ENCODE results near the gene MDGA2. TPM values are rescaled to one million over a fixed set of nuclear protein-coding genes. Genes with fewer than 3 reads are reported as not detected.

MDGA2 gene
- total and polyA plus RNA-seq, 2 donors (not counting 1 experiment from before 2014, with no cell fraction given): not detected

- H3K9me3 ChIP-seq (ENCODE audit: control insufficient read depth, insufficient read depth, low read depth, low read length): no peaks in the 10 kb centered on the region
- H3K79me2 ChIP-seq (ENCODE audit: control insufficient read depth, insufficient read depth, low read length): no peaks in the 10 kb centered on the region
- H3K36me3 ChIP-seq (ENCODE audit: control insufficient read depth, insufficient read depth, low read length): no peaks in the 10 kb centered on the region
- H2AFZ ChIP-seq (ENCODE audit: low read length): no peak overlapping the region
- H3K9ac ChIP-seq (ENCODE audit: insufficient read depth, low read length): no peak overlapping the region
- H4K20me1 ChIP-seq (ENCODE audit: control insufficient read depth, extremely low read depth, insufficient read depth, low read length): no peaks in the 10 kb centered on the region
- DNase-seq (ENCODE audit: low read depth in 2 of 2): no peak
- H3K4me2 ChIP-seq (ENCODE audit: extremely low read depth, insufficient read depth, low read length): no peak overlapping the region
- no peaks in the 10 kb centered on the region for H3K27me3 ChIP-seq (ENCODE audit: control insufficient read depth, insufficient read depth, low read length)
- no peak overlapping the region for H3K27ac ChIP-seq (ENCODE audit: insufficient read depth, low read length)
- H3K4me3 ChIP-seq (replicated peaks in 1 of 4; ENCODE audit: control extremely low read depth in 1 of 4, insufficient read depth in 1 of 4, low read depth in 3 of 4, low read length in 4 of 4): no peak overlapping the region
- TF ChIP-seq EZH2 (IDR thresholded peaks at IDR 0.05; ENCODE audit: low read length, missing control alignments) (no peak), CTCF (conservative IDR thresholded peaks at IDR 0.05 in 1 of 2, IDR thresholded peaks at IDR 0.05 in 1 of 2; ENCODE audit: low read depth in 1 of 2, low read length in 2 of 2) (no peak)
- no peaks in the 10 kb centered on the region for H3K4me1 ChIP-seq (ENCODE audit: control insufficient read depth, extremely low read depth, insufficient read depth, low read length)
Measured at GRCh38 chr14:47585447-47585846, 90.0 kb downstream of the MDGA2 start.

- Histone ChIP-seq H3K79me2 (ENCODE audit: control insufficient read depth, insufficient read depth, low read length) (no peaks in the 10 kb centered on the region), H2AFZ (ENCODE audit: low read length) (no peak overlapping the region), H3K9ac (ENCODE audit: insufficient read depth, low read length) (no peak overlapping the region), H4K20me1 (ENCODE audit: control insufficient read depth, extremely low read depth, insufficient read depth, low read length) (no peaks in the 10 kb centered on the region), H3K27me3 (ENCODE audit: control insufficient read depth, insufficient read depth, low read length) (no peaks in the 10 kb centered on the region), H3K4me2 (ENCODE audit: extremely low read depth, insufficient read depth, low read length) (no peak overlapping the region), H3K4me3 (replicated peaks in 1 of 4; ENCODE audit: control extremely low read depth in 1 of 4, insufficient read depth in 1 of 4, low read depth in 3 of 4, low read length in 4 of 4) (no peak overlapping the region), H3K36me3 (ENCODE audit: control insufficient read depth, insufficient read depth, low read length) (no peaks in the 10 kb centered on the region), H3K27ac (ENCODE audit: insufficient read depth, low read length) (no peak overlapping the region), H3K9me3 (ENCODE audit: control insufficient read depth, insufficient read depth, low read depth, low read length) (no peaks in the 10 kb centered on the region), H3K4me1 (ENCODE audit: control insufficient read depth, extremely low read depth, insufficient read depth, low read length) (no peaks in the 10 kb centered on the region)
- TF ChIP-seq CTCF (conservative IDR thresholded peaks at IDR 0.05 in 1 of 2, IDR thresholded peaks at IDR 0.05 in 1 of 2; ENCODE audit: low read depth in 1 of 2, low read length in 2 of 2) (no peak), EZH2 (IDR thresholded peaks at IDR 0.05; ENCODE audit: low read length, missing control alignments) (no peak)
- DNase-seq (ENCODE audit: low read depth in 2 of 2): no peak
Measured at GRCh38 chr14:47567273-47567672, 108.1 kb downstream of the MDGA2 start.

GRCh38 chr14:47557894-47558293 is 117.5 kb downstream of the MDGA2 start:
- DNase-seq (ENCODE audit: low read depth in 2 of 2): no peak
- H3K4me2 ChIP-seq (ENCODE audit: extremely low read depth, insufficient read depth, low read length): no peak overlapping the region
- H2AFZ ChIP-seq (ENCODE audit: low read length): no peak overlapping the region
- H3K4me3 ChIP-seq (replicated peaks in 1 of 4; ENCODE audit: control extremely low read depth in 1 of 4, insufficient read depth in 1 of 4, low read depth in 3 of 4, low read length in 4 of 4): no peak overlapping the region
- H3K79me2 ChIP-seq (ENCODE audit: control insufficient read depth, insufficient read depth, low read length): no peaks in the 10 kb centered on the region
- H3K9me3 ChIP-seq (ENCODE audit: control insufficient read depth, insufficient read depth, low read depth, low read length): no peaks in the 10 kb centered on the region
- H3K27me3 ChIP-seq (ENCODE audit: control insufficient read depth, insufficient read depth, low read length): no peaks in the 10 kb centered on the region
- TF ChIP-seq CTCF (conservative IDR thresholded peaks at IDR 0.05 in 1 of 2, IDR thresholded peaks at IDR 0.05 in 1 of 2; ENCODE audit: low read depth in 1 of 2, low read length in 2 of 2): no peak
- TF ChIP-seq EZH2 (IDR thresholded peaks at IDR 0.05; ENCODE audit: low read length, missing control alignments): no peak
- H3K4me1 ChIP-seq (ENCODE audit: control insufficient read depth, extremely low read depth, insufficient read depth, low read length): no peaks in the 10 kb centered on the region
- no peaks in the 10 kb centered on the region for H4K20me1 ChIP-seq (ENCODE audit: control insufficient read depth, extremely low read depth, insufficient read depth, low read length)
- H3K9ac ChIP-seq (ENCODE audit: insufficient read depth, low read length): no peak overlapping the region
- no peak overlapping the region for H3K27ac ChIP-seq (ENCODE audit: insufficient read depth, low read length)
- H3K36me3 ChIP-seq (ENCODE audit: control insufficient read depth, insufficient read depth, low read length): no peaks in the 10 kb centered on the region
